Skeletal muscle tissue (tissue), 4 donors: ENCODE measurements around the gene STRN3. TPM values are rescaled to one million over a fixed set of nuclear protein-coding genes. Genes with fewer than 3 reads are reported as not detected.

Source experiments
- H3K27ac ChIP-seq: one replicate; pipeline ENCODE4 v1.7.0; 2013; ENCODE audit warnings: mild to moderate bottlenecking, low read depth, low read length, inconsistent platforms
- H3K27me3 ChIP-seq, 3 donors: one replicate each; pipeline ENCODE4 v1.7.0; 2013; ENCODE audit warnings: low read length in 3 of 3; ENCODE audit not compliant: control insufficient read depth in 3 of 3, insufficient read depth in 3 of 3
- H3K36me3 ChIP-seq, 3 donors: one replicate each; pipeline ENCODE4 v1.7.0; 2013; ENCODE audit warnings: low read length in 3 of 3; ENCODE audit not compliant: control insufficient read depth in 3 of 3, insufficient read depth in 3 of 3
- H3K4me1 ChIP-seq, 3 donors: one replicate each; pipeline ENCODE4 v1.7.0; 2013; ENCODE audit warnings: low read length in 3 of 3, mild to moderate bottlenecking in 3 of 3; ENCODE audit not compliant: control insufficient read depth in 3 of 3, insufficient read depth in 3 of 3
- H3K4me3 ChIP-seq, 3 donors: one replicate each; pipeline ENCODE4 v1.7.0; 2013; ENCODE audit warnings: low read length in 3 of 3
- H3K9ac ChIP-seq, 3 donors: one replicate each; pipeline ENCODE4 v1.7.0; 2013; ENCODE audit warnings: low read length in 3 of 3, mild to moderate bottlenecking in 3 of 3, moderate library complexity in 2 of 3, low read depth in 1 of 3
- H3K9me3 ChIP-seq, 3 donors: one replicate each; pipeline ENCODE4 v1.7.0; 2013; ENCODE audit warnings: low read length in 3 of 3; ENCODE audit not compliant: control insufficient read depth in 3 of 3
- total RNA-seq: library from RNA; depleted of rRNA; stranded (reverse); fragments of >200 nt; gene quantifications from one replicate; pipeline ENCODE4 v1.2.3, GENCODE V29; 2014
- donor health status: Osteomylitis.

STRN3 gene
- total RNA-seq, 1 donor from 2014 or later, result 69.9 TPM

DNA sequence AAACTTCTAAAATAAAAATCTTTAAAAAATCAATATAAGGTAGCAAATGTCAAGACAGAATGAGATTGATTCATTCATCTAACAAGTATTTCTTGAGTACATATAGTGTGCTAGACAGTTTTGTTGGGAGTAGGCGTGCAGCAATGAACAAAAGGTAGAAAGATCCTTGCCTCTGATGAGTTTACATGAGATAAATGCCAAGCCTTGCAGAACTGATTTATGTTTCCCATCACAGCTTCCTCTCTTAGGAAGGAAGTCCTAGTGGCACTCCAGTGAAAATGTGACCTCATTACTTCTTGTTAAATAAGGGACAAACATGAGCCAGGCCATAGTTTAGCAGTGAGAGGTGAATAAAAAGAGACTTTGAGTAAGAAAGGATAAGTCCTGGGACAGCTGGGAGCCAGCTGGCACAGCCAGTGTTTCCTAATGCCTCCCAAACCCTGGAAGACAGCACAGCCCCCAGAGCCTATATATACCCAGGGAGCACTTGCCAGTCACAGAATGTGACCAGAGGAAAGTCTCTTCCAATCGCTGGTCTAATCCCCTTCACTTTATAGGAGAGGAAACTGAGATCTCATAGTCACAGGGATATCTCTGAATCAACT lies 156.5 kb downstream of the STRN3 start:
- Histone ChIP-seq H3K4me1 (peaks cover 2 to 4% (median 3%) of the 10 kb centered on the region in 3 donors), H3K4me3 (no peak overlapping the region), H3K9me3 (no peaks in the 10 kb centered on the region), H3K27me3 (peaks cover 11 to 15% (median 14%) of the 10 kb centered on the region in 3 donors), H3K27ac (no peak overlapping the region), H3K36me3 (no peaks in the 10 kb centered on the region), H3K9ac (no peak overlapping the region)

GRCh38 chr14:30868736-30869135 lies 157.4 kb downstream of the STRN3 start:
- no peak overlapping the region for H3K27ac ChIP-seq
- no peaks in the 10 kb centered on the region for H3K9me3 ChIP-seq
- H3K4me1 ChIP-seq, result no peaks in the 10 kb centered on the region
- no peak overlapping the region for H3K9ac ChIP-seq
- H3K4me3 ChIP-seq, result no peak overlapping the region
- H3K36me3 ChIP-seq, result no peaks in the 10 kb centered on the region
- peaks cover 3 to 7% (median 6%) of the 10 kb centered on the region in 3 donors for H3K27me3 ChIP-seq

- H3K27me3 ChIP-seq, result peaks cover 3 to 8% (median 8%) of the 10 kb centered on the region in 3 donors
- H3K9ac ChIP-seq, result no peak overlapping the region
- no peak overlapping the region for H3K27ac ChIP-seq
- no peaks in the 10 kb centered on the region for H3K4me1 ChIP-seq
- no peaks in the 10 kb centered on the region for H3K9me3 ChIP-seq
- no peak overlapping the region for H3K4me3 ChIP-seq
- no peaks in the 10 kb centered on the region for H3K36me3 ChIP-seq
These were observed 161.2 kb downstream of the STRN3 start for GRCh38 chr14:30864934-30865333.

DNA sequence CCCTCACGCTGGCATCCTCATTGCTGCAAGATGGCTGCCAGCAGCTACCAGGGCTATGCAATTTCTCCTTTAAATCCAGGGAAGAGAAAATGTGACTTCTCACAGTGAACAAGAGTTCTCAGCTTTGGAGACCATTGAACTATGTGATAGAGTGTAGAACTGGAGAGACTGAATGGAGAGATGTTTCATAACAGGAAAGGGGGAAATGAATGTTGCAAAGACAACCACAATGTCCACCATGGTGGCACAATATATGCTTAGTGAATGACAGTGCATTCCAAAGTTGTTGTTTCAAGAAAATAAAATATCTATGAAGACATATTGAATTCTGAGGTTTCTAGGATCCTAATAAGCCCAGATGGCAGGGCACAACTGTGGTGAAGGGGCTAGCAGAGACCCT lies 165.0 kb downstream of the STRN3 start:
- H3K27me3 ChIP-seq, result peaks cover 3 to 8% (median 8%) of the 10 kb centered on the region in 3 donors
- H3K4me3 ChIP-seq, result no peak overlapping the region
- H3K27ac ChIP-seq, result no peak overlapping the region
- H3K36me3 ChIP-seq, result no peaks in the 10 kb centered on the region
- H3K4me1 ChIP-seq, result no peaks in the 10 kb centered on the region
- H3K9me3 ChIP-seq, result no peaks in the 10 kb centered on the region
- H3K9ac ChIP-seq, result no peak overlapping the region

- Histone ChIP-seq H3K27ac (no peak overlapping the region), H3K36me3 (no peaks in the 10 kb centered on the region), H3K4me1 (no peaks in the 10 kb centered on the region), H3K9ac (no peak overlapping the region), H3K9me3 (no peaks in the 10 kb centered on the region), H3K4me3 (no peak overlapping the region), H3K27me3 (peaks cover 0 to 2% (median 0%) of the 10 kb centered on the region in 3 donors)
These were observed 170.7 kb downstream of the STRN3 start for GRCh38 chr14:30855345-30856037.

DNA sequence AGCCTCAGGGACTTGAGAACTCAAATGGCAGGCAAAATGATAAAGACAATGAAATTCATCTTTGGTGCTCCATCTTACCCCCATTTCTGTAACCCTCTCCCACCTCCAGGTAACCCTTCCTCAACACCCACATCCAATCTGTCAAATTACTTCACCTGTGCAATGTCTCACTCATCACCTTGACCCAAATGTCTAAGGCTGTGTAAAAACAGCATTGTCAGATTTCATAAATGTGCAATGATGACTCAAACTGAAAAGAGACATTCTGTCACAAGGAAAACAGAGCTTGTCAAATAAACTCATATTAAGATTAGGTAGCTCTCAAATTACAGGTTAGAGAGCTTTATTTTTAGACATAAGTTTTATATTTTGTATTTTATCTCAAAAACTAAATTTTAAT lies 171.7 kb downstream of the STRN3 start:
- H3K4me3 ChIP-seq, result no peak overlapping the region

DNA sequence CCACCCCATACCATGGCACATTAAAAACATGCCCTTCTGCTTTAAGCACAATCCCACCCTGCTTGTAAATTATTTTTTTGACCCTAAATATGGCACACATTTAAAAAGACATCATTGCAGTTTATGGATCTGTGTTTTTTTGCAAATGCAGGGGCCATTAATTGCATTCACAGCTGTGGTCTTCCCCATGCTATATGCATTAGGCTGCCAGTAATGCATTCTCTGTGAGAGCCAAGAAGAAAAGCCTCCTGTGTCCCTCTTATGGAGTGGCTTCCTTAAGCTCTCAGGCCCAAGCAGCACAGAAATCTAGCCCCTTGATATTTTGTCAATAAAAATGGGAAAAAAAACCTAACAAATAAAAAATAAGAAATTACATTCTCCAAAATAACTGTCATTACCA lies 172.2 kb downstream of the STRN3 start:
- Histone ChIP-seq H3K4me1 (no peaks in the 10 kb centered on the region), H3K36me3 (no peaks in the 10 kb centered on the region), H3K9me3 (no peaks in the 10 kb centered on the region)

More for the DNA sequence above, 171.7 kb downstream of the STRN3 start:
- H3K27me3 ChIP-seq, result no peaks in the 10 kb centered on the region
- no peak overlapping the region for H3K27ac ChIP-seq
- H3K9me3 ChIP-seq, result no peaks in the 10 kb centered on the region
- H3K4me1 ChIP-seq, result no peaks in the 10 kb centered on the region
- no peak overlapping the region for H3K9ac ChIP-seq
- no peaks in the 10 kb centered on the region for H3K36me3 ChIP-seq

GRCh38 chr14:30849983-30850382 lies 176.2 kb downstream of the STRN3 start:
- H3K9me3 ChIP-seq, result no peaks in the 10 kb centered on the region
- no peaks in the 10 kb centered on the region for H3K4me1 ChIP-seq
- no peak overlapping the region for H3K9ac ChIP-seq
- H3K36me3 ChIP-seq, result no peaks in the 10 kb centered on the region
- H3K27ac ChIP-seq, result no peak overlapping the region
- H3K27me3 ChIP-seq, result no peaks in the 10 kb centered on the region
- H3K4me3 ChIP-seq, result no peak overlapping the region

More for the DNA sequence above, 172.2 kb downstream of the STRN3 start:
- no peak overlapping the region for H3K9ac ChIP-seq
- no peak overlapping the region for H3K4me3 ChIP-seq
- H3K27ac ChIP-seq, result no peak overlapping the region
- H3K27me3 ChIP-seq, result no peaks in the 10 kb centered on the region

GRCh38 chr14:30849354-30849753 lies 176.8 kb downstream of the STRN3 start:
- Histone ChIP-seq H3K27me3 (no peaks in the 10 kb centered on the region), H3K9ac (no peak overlapping the region), H3K9me3 (no peaks in the 10 kb centered on the region), H3K4me3 (no peak overlapping the region), H3K36me3 (no peaks in the 10 kb centered on the region), H3K27ac (no peak overlapping the region), H3K4me1 (no peaks in the 10 kb centered on the region)

- Histone ChIP-seq H3K9me3 (no peaks in the 10 kb centered on the region), H3K27ac (no peak overlapping the region), H3K4me3 (no peak overlapping the region), H3K27me3 (no peaks in the 10 kb centered on the region), H3K4me1 (no peaks in the 10 kb centered on the region), H3K9ac (no peak overlapping the region), H3K36me3 (no peaks in the 10 kb centered on the region)
These were observed 177.5 kb downstream of the STRN3 start for GRCh38 chr14:30848449-30849240.
